NCI-H2196 treated with DMSO at 0.1 percent for 48 hours (cell line): Measurements from ENCODE around the gene MYRF.

Source experiments
- DNase-seq: peaks from one replicate; lab custom pipeline; 2025; ENCODE audit not compliant: unreplicated experiment; lab: John Stamatoyannopoulos, UW

The MYRF gene

DNA sequence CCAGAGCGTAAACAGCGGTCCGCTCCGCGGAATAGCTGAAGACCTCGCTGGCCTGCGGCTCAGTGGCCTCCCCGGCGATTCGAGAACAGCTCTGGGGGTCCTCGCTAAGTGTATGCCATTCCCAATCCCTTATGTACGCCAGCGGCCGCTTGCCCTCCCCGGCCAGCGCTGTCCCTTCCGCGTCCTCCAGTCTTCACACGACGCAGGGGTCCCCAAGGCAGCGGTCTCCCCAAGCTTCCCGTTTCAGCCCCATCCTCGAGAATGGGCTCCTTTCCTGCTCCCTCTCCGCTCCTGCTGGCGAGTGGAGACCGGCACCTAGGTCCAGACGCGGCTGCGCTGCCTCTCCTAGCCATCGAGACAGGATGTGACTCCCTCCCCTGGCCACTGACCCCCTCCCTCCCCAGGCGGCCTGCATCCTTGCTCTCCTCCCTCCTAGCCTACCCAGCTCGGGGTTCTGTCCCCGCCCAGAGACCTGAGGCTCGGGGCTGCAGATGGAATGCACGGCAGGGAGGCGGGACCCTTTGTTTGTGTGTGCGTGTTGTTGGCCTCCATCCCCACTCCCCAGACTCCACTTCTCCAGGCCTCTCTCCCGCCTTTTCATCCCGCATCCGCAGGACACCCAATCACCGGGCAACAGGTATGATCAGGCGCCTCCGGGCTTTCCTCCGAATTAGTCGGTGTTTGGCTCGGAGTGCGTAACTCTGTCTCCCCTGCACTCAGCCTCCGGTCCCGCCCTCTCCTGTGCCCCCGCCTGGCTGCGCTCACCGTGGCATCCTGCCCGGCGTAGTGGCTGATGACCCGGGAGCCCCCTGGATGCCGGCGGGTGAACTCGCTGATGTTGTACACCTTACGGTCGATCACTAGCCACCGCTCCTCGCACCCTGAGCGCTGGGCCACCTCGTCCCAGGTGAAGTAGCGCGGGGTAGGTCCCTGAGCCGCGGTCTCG is 63.6 kb downstream of the MYRF start:
- peak; percentile 67 for DNase-seq

DNA sequence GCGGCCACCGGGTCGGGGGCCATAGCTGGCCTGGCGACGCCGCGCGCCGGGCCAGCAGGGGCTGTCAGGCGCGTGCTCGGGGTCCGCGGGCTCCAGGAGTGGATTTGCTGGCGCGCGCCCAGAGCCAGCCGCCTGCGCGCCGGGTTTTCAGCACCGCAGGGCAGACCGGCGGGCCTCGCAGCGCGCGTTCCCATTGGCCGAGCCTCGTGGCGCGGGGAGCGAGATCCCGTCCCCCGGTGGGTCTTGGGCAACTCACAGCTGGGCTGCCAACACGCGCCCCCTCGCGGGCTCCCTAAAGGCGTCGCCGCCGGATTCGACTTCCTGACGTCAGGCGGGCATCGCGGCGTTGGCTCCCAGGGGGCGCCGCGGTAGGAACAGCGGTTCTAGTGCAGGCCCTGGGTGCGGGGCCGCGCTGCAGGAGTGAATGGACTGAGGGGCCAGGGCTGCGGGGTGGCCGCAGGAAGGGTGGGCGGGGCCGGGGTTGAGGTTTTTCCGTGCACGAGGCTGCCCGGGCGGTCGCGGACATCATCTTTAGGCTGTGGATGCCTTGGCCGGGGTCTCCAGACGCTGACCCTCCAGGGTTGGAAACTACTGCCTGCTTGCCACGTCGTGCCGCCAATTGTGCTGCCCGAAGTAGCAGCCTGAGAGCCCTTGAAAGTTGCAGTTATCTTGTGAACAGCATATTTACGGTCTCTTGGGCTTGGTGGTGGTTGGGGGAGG is 64.5 kb downstream of the MYRF start, which contains the start of gene FADS1:
TSS of gene FADS1 (minus strand) at position 268 of the 720 bp plus-strand sequence. CDS start at position 194, 74 bp downstream.
- DNase-seq = peak; percentile 93

DNA sequence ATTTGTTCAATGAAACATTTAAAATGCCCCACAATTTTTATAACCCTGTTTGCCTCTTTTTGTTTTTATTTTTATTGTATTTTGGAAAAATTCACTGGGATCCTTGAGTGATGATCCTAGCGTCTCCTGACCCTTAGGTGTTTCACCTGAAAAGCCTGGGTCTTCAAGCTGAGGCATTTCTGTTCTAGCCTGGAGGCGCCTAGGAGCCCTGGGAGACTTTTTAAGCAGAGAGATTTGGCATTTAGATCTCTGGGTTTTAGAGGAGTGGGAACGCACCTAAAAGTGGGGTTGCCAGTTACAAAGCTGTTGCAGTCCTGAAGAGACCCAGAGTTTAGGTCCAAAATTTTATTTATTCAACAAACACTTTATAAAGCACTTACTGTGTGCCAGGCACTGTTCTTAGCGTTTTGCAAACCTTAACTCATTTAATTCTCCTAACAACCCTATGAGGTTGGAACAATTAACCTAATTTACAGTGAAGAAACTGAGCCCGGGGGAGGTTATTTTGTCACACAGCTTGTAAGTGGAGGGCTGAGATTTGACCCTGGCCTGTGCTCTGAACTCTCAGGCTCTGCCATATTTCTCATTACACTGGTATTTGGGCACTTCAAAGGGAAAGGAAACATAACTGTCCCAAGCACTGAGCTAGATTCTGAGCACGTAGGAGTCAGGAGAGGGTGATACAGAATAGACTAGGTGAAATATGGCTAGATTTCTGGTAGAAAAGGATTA is 65.2 kb downstream of the MYRF start:
- DNase-seq = no peak

DNA sequence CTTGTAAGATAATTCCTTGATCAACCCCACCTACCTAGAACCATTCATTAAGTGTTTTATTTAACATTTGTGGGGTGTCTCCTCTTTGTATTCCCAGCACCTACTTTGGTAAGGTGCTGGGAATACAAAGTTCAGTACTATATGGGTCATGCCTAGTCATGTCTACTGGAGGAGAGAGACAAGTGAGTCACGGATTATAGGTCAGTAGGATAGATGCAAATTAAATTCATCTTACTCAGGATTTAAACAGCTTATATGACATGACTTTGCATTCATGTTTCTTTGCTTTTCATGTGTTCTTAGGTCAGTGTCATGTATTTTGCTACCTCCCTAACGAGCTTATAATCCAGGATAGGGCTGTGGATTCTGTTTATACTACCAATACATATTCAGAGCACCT is 67.7 kb downstream of the MYRF start:
- DNase-seq = no peak

DNA sequence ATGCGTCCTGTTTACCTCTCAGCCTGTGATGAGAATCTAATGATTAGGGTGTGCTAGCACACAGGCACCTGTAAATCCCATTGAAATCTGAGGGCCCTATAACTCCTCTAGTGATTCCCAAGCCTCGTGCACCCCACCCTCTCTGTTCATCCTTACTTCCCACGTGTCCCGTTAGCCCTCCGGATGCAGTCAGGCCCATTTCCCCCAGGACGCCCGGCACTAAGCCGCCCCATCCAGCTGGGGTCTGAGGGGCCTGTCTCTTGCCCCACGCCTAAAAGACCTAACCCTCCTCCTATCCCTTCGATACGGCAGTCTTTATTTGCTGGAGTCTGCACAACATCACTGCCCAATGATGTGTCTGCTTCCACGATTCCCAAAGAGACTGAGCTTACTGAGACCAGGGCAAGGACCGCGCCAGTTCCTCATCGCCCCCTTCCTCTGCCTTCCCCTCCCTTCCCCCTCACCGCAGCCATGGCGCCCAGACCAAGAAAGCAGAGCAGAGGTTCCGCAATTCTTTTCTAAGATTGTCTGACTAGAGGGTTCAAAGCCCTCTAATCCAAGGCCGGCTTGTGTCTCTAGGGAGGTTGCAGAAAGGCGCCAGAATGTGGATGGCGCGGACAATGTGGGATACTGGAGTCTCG is 74.6 kb downstream of the MYRF start:
- DNase-seq = peak; percentile 50

DNA sequence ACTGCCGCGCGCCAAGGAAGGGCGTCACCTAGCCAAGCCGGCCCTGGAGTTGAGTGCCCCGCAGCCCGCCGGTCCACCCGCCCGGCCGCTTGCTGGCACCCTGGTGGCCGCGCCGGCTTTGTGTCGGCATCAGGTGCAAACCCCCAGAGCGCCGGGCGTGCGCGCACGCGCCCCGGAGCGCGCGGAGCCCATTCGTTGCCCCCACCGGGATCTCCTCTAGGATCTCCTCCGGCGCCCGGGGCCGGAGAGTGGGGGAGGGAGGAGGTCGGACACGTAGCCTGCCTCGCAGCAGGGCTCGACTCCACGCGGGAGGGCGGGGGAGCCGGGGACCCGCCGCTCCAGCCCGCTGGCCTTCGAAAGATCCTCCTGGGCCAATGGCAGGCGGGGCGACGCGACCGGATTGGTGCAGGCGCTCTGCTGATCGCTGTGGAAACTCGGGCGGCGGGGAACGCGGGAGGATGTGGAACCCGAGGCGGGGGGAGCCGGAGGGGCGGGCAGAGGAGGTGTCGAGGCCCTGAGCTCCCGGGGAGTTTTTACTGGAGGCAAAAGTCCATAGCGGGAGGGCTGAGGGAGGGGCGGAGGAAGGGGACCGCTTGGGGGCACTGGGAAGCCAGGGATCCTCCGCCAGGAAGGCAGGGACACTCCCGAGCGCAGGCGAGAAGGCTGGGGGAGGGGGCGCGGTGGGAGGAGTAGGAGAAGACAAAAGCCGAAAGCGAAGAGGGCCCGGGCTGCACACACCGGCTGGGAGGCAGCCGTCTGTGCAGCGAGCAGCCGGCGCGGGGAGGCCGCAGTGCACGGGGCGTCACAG is 75.3 kb downstream of the MYRF start, which contains the start of gene FADS2:
TSS of gene FADS2 (plus strand) at position 730 of the 808 bp plus-strand sequence. CDS start 91 bp downstream, outside the sequence.
- DNase-seq = peak; percentile 86

DNA sequence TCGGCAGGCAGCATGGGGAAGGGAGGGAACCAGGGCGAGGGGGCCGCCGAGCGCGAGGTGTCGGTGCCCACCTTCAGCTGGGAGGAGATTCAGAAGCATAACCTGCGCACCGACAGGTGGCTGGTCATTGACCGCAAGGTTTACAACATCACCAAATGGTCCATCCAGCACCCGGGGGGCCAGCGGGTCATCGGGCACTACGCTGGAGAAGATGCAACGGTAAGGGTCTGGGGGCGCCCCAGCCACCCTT is 75.9 kb downstream of the MYRF start:
- DNase-seq = no peak

DNA sequence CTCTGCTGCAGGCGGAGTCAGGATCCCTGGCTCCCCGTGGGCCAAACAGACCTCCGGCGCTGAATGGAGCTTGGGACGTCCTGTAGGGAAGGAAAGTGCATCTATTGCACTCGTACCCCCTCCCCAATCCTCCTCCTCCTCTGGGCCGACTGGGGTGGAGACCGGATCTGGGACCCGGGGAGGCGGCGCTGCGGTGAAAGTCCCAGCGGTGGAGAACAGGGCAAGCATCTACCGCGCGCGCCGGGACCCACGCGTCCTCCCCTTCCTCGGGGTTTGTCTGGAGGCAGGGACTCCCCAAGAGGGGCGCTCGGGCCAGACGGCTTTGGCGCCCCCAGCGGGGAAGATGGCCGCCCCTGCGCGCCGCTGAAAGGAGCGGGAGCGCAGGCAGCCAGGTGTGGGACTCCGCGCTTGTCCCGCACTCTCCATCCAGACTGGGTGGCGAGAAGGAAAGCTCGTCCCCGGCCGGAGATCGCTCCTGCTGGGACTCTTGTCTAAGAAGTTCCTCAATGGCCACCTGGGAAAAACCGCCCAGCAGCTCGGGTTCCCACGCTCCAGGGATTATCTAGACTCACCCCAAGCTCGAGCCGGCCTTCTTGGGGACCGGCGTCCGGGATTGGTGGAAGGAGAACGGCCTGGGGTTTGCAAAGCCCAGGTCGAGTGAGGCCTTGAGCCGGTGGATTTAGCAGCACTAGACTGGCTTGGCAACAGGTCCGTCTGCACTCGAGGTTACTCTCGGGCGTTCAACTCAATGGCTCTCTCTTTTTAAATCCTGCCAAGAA is 76.4 kb downstream of the MYRF start:
- no peak for DNase-seq

DNA sequence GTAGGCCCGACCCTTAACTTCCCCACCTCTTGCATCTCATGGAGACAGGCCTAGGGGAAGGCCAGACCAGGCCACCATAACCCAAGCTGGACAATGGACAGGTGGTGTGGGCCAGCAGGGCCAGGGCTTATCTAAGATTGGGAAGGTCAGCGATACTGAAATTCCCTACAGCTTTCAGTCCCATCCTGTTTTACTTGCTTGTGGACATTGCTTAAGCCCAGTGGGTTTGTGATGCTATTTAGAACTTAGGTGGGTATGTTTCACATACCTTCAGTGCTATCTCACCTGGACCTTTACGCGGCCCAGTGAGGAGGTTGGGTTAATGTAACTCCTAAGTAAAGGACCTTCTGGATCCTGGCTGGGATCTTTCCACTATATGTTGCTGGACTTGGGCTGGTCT is 77.4 kb downstream of the MYRF start:
- no peak for DNase-seq

DNA sequence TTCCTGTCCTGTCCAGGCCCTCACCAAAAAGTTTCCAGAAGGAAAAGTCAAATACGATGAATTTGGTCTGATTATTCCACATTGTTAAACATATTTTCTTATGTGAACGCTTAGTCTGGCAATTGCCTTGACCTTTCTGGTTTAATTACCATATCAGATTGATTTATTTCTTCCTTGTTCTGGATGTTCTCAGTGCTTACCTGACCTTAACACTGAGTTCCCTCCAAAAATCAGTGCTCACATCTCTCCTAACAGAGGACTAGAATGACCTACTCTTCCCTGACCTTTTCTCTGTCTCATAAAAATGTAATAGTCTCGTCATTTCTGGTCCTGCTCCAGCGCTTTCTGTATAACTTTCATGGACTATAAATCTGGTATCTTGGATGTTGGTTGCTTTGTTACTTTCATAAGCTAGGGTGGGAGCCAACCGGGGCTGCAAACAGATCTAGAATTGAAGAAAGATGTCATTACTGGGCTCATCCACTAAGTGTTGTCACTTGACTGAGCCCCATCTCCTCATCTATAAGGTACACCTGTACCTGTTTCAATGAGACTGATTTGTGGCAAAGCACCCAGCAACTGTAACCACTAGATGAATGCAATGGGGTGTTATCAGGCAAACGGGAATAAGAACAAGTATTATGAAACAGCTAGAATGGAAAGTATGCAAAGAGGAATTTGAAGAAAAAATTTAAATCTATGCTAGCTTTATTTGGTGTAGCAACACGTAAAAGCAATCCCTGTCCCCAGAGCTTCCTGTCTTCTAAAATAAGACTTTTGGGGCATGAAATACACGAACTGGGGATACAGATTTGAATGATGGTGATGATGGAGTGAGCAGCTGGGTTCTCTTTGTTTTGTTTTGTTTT is 78.0 kb downstream of the MYRF start:
- DNase-seq = no peak

DNA sequence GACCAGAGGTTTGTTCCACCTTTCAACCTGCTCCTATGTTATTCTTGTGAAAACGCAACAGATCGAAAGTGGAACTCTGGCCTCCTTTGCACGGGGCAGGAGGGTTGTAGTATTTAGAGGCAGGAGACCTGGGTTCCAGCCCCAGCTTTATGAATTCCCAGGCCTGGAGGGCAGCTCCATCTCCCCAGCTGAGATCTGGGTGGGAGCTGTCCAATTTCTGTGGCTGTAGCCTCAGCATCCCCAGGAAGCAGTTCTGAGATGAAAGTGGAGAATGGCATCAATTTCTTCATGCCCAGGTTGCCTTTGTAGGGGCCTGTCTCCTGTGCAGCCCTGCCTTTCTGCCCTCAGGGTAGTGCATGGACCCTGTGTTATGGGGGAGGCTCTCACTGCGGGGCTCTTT is 79.8 kb downstream of the MYRF start:
- no peak for DNase-seq

DNA sequence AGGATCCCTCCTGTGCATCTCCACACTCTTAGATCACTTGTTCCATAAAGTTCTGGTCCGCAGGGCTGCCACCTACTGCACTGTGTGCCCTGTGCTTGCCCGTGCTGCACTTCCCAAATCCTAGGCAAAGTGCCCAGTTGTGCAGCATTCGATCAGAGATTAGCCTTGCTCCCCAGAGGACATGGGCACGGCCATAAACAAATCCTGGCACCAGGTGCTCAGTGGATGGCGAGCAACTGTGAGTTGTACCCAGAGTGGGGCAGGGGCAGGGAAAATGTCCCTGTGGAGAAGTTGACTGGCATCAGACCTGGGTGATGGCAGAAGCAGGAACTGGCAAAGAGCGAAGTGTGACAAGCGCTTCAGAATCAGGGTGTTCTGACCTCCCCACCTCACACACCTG is 80.3 kb downstream of the MYRF start:
- peak; percentile 38 for DNase-seq

DNA sequence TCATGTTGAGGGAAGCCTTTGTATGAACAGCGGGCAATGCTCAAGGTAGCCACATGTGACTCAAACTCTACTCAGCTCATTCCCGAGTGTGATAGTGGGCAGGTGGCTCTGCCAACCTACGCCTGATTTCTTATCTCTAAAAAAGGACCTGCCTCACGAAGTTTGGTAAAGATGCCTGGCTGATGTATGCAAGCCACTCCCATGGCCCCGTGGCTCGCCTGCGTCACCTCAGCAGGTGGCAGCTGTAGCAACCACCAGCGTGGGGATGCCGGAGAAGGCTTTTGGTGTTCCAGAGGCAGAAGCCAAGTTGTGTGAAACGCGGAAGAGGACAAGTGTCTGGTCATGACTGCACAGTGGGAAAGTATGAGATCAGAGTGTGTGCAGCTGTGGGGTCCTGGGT is 81.0 kb downstream of the MYRF start:
- peak; percentile 43 for DNase-seq

DNA sequence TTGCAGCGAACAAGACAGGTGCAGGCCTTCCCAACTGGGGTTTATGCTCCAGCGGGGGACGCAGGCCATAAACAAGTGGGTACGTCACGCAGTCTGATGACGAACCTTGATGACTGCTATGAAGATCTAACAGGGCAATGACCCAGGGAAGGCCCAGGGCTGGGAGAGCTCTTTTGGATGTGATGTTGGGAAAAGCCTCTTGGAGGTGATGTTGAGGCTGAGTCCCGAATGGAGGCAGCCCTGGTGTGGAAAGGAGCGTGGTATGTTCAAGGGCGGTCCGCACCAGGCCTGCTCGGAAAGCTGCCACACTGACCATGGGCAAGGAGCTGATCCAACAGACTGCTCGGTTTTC is 81.5 kb downstream of the MYRF start:
- DNase-seq = no peak

DNA sequence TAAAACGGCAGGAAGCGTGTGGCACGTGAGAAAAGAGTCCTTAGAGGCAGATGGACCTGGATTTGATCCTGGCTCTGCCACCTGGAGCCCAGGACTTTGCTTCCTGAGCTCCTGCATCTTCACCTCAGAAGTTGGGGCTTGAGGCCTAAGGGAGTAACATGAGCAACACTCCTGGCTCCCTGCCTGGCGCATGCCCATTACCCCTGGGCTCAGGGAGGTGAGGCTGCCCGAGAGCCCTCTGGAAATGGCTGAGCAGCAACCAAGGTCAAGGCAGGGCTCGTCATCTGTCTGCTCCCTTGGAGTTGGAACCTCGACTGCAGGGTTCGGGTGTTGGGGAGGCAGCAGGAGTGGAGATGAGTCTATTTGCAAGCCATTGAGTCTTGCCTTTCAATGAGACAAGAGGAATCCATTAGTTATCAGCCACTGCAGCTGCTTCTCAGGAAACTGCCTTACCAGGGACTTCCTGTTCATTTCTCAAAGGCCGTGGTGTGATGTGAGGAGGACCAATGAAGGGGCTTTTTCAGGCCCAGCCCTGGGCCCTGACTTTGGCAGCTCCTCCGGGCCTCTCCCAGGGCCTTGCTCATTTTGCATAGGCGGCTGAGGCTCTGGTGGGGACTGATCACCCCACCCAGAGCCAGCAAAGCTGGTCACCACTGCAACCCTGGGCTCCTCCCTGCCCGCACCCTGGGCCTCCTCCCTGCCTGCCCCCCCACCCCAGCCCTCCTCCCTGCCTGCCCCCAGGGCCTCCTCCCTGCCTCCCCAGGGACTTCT is 82.0 kb downstream of the MYRF start:
- peak; percentile 56 for DNase-seq

DNA sequence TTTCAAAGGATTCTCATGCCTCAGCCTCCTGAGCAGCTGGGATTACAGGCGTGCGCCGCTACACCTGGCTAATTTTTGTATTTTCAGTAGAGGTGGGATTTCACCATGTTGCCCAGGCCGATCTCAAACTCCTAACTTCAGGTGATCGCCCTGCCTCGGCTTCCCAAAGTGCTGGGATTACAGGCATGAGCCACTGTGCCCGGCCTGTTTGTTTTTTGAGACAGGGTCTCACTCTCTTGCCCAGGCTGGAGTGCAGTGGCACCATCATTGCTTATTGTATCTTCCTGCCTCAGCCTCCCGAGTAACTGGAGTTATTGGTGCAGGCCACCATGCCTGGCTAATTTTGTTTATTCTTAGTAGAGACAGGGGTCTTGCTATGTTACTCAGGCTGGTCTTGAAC is 83.8 kb downstream of the MYRF start:
- no peak for DNase-seq

DNA sequence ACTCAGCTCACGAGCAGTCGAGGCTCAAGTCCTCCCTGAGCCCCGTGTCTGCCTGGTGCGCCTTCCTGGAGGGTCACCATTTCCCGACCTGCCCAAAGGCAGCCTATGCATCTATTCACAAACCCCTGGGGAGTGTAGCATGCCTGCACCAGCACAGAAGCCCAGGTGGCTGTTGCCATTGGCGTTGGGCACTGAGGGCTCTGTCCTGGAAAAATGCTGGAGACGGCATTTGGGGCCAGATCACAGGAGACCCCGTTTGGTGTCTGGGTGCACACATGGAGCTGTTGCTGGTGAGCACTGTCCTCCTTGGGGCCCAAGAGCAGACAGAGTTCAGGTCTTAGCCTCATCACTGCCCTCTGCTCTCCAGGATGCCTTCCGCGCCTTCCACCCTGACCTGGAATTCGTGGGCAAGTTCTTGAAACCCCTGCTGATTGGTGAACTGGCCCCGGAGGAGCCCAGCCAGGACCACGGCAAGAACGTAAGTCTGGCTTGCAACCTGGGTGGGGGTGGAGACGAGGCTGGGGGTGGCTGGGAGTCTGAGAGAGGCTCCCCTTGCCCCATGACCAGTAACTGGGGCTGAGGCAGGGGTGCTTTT is 85.1 kb downstream of the MYRF start:
- DNase-seq = no peak
